ENCODE results near the gene HLA-DRB1.
"Not testable (repeated sequence)": the region's sequence is repeated elsewhere in the genome, so short reads cannot be mapped to it uniquely, and the experiment has no call there.

The HLA-DRB1 gene

GRCh38 chr6:32609391-32609730 lies 19.7 kb upstream of the HLA-DRB1 start:
- no peak for DNase-seq

DNA sequence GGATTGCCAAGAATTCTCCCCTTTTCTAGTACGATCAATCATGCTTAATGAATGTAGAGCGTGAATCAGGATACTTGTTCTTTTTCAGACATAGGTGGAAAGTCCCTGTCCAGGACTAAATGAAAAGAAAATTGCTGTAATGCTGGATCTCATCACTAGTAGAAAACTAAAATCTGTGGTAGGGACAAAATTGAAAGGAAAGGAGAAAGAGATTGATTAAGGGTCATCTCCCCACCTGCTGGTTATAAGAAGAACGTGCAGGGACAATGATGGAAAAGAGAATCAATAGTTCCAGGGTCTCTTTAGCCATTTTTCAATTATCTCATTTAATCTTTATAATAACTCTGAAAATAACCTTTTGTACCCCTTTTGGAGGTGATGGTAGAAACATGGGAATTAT lies 18.7 kb upstream of the HLA-DRB1 start:
- DNase-seq = no peak

GRCh38 chr6:32607988-32608298 lies 18.3 kb upstream of the HLA-DRB1 start:
- DNase-seq = no peak

GRCh38 chr6:32607263-32607987 lies 17.8 kb upstream of the HLA-DRB1 start:
- no peak for DNase-seq

- no peak for DNase-seq
Observed at GRCh38 chr6:32604434-32604877, 14.8 kb upstream of the HLA-DRB1 start.

DNA sequence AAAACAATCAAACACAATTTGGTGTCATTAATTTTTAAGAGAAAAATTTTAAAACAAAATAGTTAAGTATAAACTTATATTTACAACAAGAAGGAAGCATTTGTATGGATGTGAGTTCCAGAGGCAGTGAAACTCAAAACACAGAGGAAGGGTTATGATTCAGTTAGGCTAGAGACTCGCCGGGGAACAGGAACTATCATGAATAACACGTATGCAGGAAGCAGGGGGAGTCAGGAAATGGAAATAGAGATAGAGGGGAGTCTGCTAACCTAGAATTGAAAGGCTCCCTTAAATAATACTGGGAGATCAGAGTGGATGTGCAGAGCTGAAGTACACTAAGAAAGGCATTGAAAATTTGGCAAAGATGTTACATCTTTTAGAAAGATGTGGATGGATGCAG lies 14.2 kb upstream of the HLA-DRB1 start:
- DNase-seq = no peak

DNA sequence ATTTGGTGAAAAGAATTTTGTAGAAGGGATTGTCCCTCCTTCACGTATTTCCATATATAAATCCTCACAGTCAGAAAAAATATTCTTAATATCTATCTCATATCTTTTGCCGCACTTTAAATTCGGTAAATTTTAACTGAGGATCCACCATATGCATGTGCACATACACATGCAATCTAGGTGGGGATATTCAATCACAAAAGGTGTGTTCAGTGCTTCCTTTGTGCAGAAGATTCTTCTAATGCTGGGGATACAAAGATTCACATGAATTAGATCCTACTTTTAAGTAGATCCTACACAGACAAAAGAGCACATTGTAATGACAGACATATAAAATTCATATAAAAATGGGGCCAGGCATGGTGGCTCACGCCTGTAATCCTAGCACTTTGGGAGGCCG lies 13.6 kb upstream of the HLA-DRB1 start:
- no peak for DNase-seq

- DNase-seq = no peak
Observed at GRCh38 chr6:32602383-32602782, 12.7 kb upstream of the HLA-DRB1 start.

- DNase-seq = no peak
Observed at GRCh38 chr6:32597024-32597423, 7.4 kb upstream of the HLA-DRB1 start.

DNA sequence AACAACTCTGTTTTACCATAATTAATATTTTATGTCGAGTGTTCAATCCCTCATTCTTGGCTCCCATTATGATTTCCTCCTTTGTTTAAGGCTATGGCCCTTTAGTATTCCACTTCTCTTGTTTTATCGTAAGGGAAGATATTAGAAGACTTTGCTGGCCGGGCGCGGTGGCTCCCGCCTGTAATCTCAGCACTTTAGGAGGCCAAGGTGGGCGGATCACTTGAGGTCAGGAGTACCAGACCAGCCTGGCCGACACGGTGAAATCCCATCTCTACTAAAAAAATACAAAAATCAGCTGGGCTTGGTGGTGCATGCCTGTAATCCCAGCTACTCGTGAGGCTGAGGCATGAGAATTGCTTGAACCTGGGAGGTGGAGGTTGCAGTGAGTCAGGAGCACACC lies 1.1 kb upstream of the HLA-DRB1 start:
- not testable (repeated sequence) for DNase-seq

- DNase-seq = no peak
Observed at GRCh38 chr6:32588156-32588555, 1.5 kb downstream of the HLA-DRB1 start.

- no peak for DNase-seq
Observed at GRCh38 chr6:32583527-32583898, 6.1 kb downstream of the HLA-DRB1 start.

DNA sequence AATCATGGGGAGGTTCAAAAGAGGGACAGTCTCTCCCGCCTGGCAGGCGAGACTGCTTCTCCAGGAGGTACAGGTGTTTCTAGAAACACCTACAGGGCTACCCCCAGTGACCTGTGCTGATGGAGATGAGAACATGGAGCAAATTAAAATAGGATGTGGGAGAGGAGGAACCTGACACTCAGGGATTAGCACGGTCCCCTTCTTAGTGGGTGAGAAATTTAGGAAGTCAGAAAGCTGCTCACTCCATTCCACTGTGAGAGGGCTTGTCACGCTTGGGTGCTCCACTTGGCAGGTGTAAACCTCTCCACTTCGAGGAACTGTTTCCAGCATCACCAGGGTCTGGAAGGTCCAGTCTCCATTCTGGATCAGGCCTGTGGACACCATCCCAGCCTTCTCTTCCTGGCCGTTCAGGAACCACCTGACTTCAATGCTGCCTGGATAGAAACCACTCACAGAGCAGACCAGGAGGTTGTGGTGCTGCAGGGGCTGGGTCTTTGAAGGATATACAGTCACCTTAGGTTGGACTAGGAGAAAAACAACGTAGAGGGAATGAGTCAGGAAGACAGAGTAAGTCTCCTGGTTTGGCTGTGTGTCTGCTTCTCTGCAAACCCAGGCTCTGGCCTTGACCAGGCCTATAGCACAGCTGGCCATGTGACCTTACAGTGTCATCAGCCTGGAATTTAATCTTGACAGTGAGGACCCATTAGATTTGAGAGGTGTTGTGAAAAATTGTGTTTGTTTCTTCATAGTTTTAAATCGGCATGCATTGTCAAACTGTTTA lies 8.1 kb downstream of the HLA-DRB1 start:
- no peak for DNase-seq

- DNase-seq = no peak
Observed at GRCh38 chr6:32580593-32580992, 9.1 kb downstream of the HLA-DRB1 start.

GRCh38 chr6:32578962-32579361 lies 10.7 kb downstream of the HLA-DRB1 start:
- no peak for DNase-seq

DNA sequence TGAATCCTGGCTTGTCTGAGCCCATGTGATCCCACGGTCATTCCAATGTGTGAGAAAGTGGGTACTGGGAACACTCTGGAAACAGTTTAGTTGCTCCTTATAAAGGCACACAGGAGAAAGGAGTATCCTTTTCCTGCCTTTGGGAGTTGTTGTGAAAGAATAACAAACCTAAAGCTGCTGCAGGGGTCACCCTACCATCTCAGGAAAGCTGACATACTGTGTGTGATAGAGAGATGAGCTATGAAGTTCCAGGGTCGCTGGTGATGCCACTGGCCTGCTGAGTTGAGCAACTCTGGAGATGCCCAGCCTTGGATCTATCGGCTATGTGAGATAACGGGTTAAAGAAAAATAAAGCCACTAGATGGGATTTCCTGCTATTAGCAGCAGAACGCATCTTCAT lies 12.2 kb downstream of the HLA-DRB1 start:
- DNase-seq = not testable (repeated sequence)

- DNase-seq = no peak
Observed at GRCh38 chr6:32576250-32576649, 13.4 kb downstream of the HLA-DRB1 start.

- no peak for DNase-seq
Observed at GRCh38 chr6:32570363-32570905, 19.2 kb downstream of the HLA-DRB1 start.

- no peak for DNase-seq
Observed at GRCh38 chr6:32568561-32568960, 21.1 kb downstream of the HLA-DRB1 start.

DNA sequence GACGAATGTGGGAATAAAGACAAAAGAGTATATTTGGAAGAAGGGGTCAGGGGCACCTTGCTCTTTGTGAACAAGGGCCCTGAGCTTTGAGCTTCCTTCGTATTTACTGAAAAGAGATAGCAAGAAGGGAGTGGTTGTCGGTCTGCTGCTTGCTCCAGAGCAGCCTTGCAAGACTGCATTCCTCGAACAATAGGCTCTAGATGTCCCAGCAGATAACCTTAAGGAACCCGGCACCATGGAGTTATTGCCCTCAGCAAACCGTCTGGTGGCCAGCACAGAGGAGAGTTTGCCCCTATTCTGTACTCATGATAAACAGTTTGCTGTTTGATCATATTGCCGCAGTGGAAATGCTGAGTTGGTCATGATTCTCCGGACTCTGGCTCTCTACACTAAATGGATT lies 22.7 kb downstream of the HLA-DRB1 start:
- no peak for DNase-seq

- no peak for DNase-seq
Observed at GRCh38 chr6:32565511-32565910, 24.1 kb downstream of the HLA-DRB1 start.

GRCh38 chr6:32562940-32563339 lies 26.7 kb downstream of the HLA-DRB1 start:
- DNase-seq = no peak

- DNase-seq = no peak
Observed at GRCh38 chr6:32559747-32560146, 29.9 kb downstream of the HLA-DRB1 start.

GRCh38 chr6:32558426-32559057 lies 31.1 kb downstream of the HLA-DRB1 start:
- no peak for DNase-seq

Data from NCI-H82 (cell line).